ENCODE results near the gene MEGF9.

Gene MEGF9

DNA sequence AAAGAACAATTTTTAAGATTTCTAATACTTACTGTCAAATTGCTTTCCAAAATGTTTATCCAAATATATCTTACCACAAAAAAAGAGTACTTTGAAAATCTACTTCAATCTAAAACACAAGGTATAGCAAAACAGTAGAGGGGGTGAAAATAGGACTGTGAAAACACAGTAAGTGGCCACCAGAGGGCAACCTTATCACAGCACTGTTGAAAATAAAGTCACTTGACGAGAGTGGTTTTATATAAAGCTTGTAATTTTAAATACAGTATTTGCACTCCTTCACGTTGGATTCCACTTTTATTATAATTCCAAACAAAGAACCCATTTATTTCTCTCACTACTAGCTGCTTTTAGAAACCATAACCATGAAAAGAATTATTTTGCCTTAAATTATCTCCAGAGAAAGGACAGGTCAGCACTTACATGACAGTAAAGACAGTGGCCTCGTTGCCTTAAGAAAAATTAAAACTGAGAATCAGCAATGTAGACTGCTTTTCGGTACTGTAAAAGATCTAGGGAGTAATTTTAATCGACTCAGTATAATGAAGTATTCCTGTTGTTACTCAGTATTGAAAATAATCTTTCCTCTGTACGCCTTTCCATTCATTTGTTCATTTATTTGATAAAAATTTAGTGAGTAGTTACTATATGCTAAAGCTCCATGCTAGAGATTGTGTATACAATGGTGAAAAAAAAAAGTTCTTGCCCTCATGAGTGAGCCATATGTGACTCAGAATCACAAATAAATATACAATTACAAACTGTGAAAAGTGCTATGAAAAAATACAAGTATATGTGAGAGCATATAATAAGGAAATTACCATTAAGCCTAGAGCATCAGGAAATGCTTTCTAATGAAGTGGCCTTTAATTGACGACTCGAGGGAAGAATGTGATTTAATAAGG is 94.3 kb downstream of the MEGF9 start:
- H3K36me3 ChIP-seq (ENCODE audit: control insufficient read depth, insufficient read depth, low read length, severe bottlenecking): peaks cover 23% of the 10 kb centered on the region
- no peak overlapping the region for H3K4me3 ChIP-seq (ENCODE audit: low read length)
- peak; percentile 87 for DNase-seq (ENCODE audit: low read depth)
- H3K4me1 ChIP-seq (ENCODE audit: control insufficient read depth, insufficient read depth, low read length): peaks cover 19% of the 10 kb centered on the region
- H3K27me3 ChIP-seq (replicated peaks; ENCODE audit: control insufficient read depth, insufficient read depth, low read length): no peaks in the 10 kb centered on the region
- H3K9ac ChIP-seq (ENCODE audit: low read length): peak overlapping the region; percentile 5
- H3K9me3 ChIP-seq (ENCODE audit: control insufficient read depth, low read length): no peaks in the 10 kb centered on the region

GRCh38 chr9:120616966-120617935 is 97.0 kb downstream of the MEGF9 start:
- Histone ChIP-seq H3K9ac (ENCODE audit: low read length) (peak overlapping the region; percentile 7), H3K27me3 (replicated peaks; ENCODE audit: control insufficient read depth, insufficient read depth, low read length) (no peaks in the 10 kb centered on the region), H3K36me3 (ENCODE audit: control insufficient read depth, insufficient read depth, low read length, severe bottlenecking) (peaks cover 30% of the 10 kb centered on the region), H3K4me3 (ENCODE audit: low read length) (no peak overlapping the region), H3K9me3 (ENCODE audit: control insufficient read depth, low read length) (no peaks in the 10 kb centered on the region), H3K4me1 (ENCODE audit: control insufficient read depth, insufficient read depth, low read length) (peaks cover 16% of the 10 kb centered on the region)
- DNase-seq (ENCODE audit: low read depth): peak; percentile 56

- Histone ChIP-seq H3K36me3 (ENCODE audit: control insufficient read depth, insufficient read depth, low read length, severe bottlenecking) (peaks cover 44% of the 10 kb centered on the region), H3K27me3 (replicated peaks; ENCODE audit: control insufficient read depth, insufficient read depth, low read length) (no peaks in the 10 kb centered on the region), H3K9ac (ENCODE audit: low read length) (no peak overlapping the region), H3K9me3 (ENCODE audit: control insufficient read depth, low read length) (no peaks in the 10 kb centered on the region), H3K4me1 (ENCODE audit: control insufficient read depth, insufficient read depth, low read length) (peaks cover 7% of the 10 kb centered on the region), H3K4me3 (ENCODE audit: low read length) (no peak overlapping the region)
- no peak for DNase-seq (ENCODE audit: low read depth)
Measured at GRCh38 chr9:120612218-120612617, 102.1 kb downstream of the MEGF9 start.

DNA sequence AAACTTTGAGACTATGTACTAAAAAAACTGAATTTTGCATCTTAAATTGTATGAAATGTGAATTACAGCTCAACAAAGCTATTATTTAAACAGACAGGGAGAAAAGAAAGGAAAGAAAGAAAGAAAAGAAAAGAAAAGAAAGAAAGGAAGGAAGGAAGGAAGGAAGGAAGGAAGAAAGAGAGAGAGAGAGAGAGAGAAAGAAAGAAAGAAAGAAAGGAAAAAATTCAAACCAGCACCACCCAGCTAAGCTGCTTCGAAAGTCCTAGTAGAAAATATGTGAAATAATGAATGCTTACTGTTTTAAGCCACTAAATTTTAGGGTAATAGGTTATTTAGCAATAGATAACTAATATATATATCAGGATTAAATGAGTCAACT is 102.6 kb downstream of the MEGF9 start:
- peaks cover 1% of the 10 kb centered on the region for H3K4me1 ChIP-seq (ENCODE audit: control insufficient read depth, insufficient read depth, low read length)
- H3K4me3 ChIP-seq (ENCODE audit: low read length): no peak overlapping the region
- peaks cover 47% of the 10 kb centered on the region for H3K36me3 ChIP-seq (ENCODE audit: control insufficient read depth, insufficient read depth, low read length, severe bottlenecking)
- H3K9ac ChIP-seq (ENCODE audit: low read length): no peak overlapping the region
- no peaks in the 10 kb centered on the region for H3K9me3 ChIP-seq (ENCODE audit: control insufficient read depth, low read length)
- H3K27me3 ChIP-seq (replicated peaks; ENCODE audit: control insufficient read depth, insufficient read depth, low read length): no peaks in the 10 kb centered on the region
- DNase-seq (ENCODE audit: low read depth): no peak

- no peak for DNase-seq (ENCODE audit: low read depth)
Measured at GRCh38 chr9:120610975-120611689, 103.1 kb downstream of the MEGF9 start.

GRCh38 chr9:120609636-120610035 is 104.6 kb downstream of the MEGF9 start:
- H3K36me3 ChIP-seq (ENCODE audit: control insufficient read depth, insufficient read depth, low read length, severe bottlenecking): peaks cover 63% of the 10 kb centered on the region
- H3K4me3 ChIP-seq (ENCODE audit: low read length): no peak overlapping the region
- no peak for DNase-seq (ENCODE audit: low read depth)
- H3K9ac ChIP-seq (ENCODE audit: low read length): no peak overlapping the region
- no peaks in the 10 kb centered on the region for H3K4me1 ChIP-seq (ENCODE audit: control insufficient read depth, insufficient read depth, low read length)
- no peaks in the 10 kb centered on the region for H3K9me3 ChIP-seq (ENCODE audit: control insufficient read depth, low read length)
- no peaks in the 10 kb centered on the region for H3K27me3 ChIP-seq (replicated peaks; ENCODE audit: control insufficient read depth, insufficient read depth, low read length)

More at GRCh38 chr9:120610975-120611689, 103.1 kb downstream of the MEGF9 start:
- Histone ChIP-seq H3K4me1 (ENCODE audit: control insufficient read depth, insufficient read depth, low read length) (no peaks in the 10 kb centered on the region), H3K27me3 (replicated peaks; ENCODE audit: control insufficient read depth, insufficient read depth, low read length) (no peaks in the 10 kb centered on the region), H3K9ac (ENCODE audit: low read length) (no peak overlapping the region), H3K4me3 (ENCODE audit: low read length) (no peak overlapping the region), H3K36me3 (ENCODE audit: control insufficient read depth, insufficient read depth, low read length, severe bottlenecking) (peaks cover 52% of the 10 kb centered on the region), H3K9me3 (ENCODE audit: control insufficient read depth, low read length) (no peaks in the 10 kb centered on the region)

- Histone ChIP-seq H3K9me3 (ENCODE audit: control insufficient read depth, low read length) (no peaks in the 10 kb centered on the region), H3K4me3 (ENCODE audit: low read length) (no peak overlapping the region), H3K36me3 (ENCODE audit: control insufficient read depth, insufficient read depth, low read length, severe bottlenecking) (peaks cover 62% of the 10 kb centered on the region), H3K9ac (ENCODE audit: low read length) (no peak overlapping the region), H3K27me3 (replicated peaks; ENCODE audit: control insufficient read depth, insufficient read depth, low read length) (no peaks in the 10 kb centered on the region), H3K4me1 (ENCODE audit: control insufficient read depth, insufficient read depth, low read length) (no peaks in the 10 kb centered on the region)
- DNase-seq (ENCODE audit: low read depth): no peak
Measured at GRCh38 chr9:120608421-120608820, 105.8 kb downstream of the MEGF9 start.

DNA sequence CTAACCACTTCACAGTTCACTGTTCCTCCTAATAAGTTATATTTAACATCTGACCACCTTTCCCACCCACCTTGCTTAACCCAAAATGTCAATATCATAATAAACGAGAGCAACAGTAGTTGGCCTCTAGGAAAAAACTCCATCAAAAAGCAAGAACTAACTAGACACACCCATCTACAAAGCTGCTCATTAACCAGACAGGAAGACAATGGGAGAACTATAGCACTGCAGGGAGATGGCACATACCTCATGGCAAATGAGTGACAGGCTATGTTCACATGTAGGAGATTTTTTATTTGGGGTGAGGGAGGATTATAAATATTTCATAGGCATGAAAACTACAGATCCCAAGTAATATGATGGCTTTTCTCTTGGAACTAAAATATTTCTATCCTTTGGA is 110.7 kb downstream of the MEGF9 start:
- Histone ChIP-seq H3K36me3 (ENCODE audit: control insufficient read depth, insufficient read depth, low read length, severe bottlenecking) (peaks cover 41% of the 10 kb centered on the region), H3K9me3 (ENCODE audit: control insufficient read depth, low read length) (no peaks in the 10 kb centered on the region), H3K9ac (ENCODE audit: low read length) (no peak overlapping the region), H3K4me3 (ENCODE audit: low read length) (no peak overlapping the region), H3K27me3 (replicated peaks; ENCODE audit: control insufficient read depth, insufficient read depth, low read length) (no peaks in the 10 kb centered on the region), H3K4me1 (ENCODE audit: control insufficient read depth, insufficient read depth, low read length) (no peaks in the 10 kb centered on the region)
- DNase-seq (ENCODE audit: low read depth): no peak

DNA sequence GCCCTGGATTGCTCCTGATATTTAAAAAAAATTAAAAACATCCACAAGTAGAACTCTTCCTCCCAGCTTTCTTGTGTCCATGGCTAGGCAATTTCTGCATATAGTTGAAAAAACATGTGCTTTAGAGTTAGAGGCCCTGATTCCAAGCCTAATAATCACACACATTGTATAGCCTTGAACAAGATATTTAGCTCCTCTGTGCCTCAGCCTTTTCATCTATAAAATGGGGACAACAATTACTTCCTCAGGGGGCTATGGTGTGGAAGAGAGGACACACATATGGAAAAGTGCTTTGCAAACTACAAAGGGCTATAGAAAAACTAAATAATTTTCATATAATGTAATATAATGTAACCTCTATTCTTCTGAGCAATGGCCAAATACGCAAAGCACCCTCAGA is 111.3 kb downstream of the MEGF9 start:
- Histone ChIP-seq H3K27me3 (replicated peaks; ENCODE audit: control insufficient read depth, insufficient read depth, low read length) (no peaks in the 10 kb centered on the region), H3K4me1 (ENCODE audit: control insufficient read depth, insufficient read depth, low read length) (no peaks in the 10 kb centered on the region), H3K4me3 (ENCODE audit: low read length) (no peak overlapping the region), H3K9me3 (ENCODE audit: control insufficient read depth, low read length) (no peaks in the 10 kb centered on the region), H3K36me3 (ENCODE audit: control insufficient read depth, insufficient read depth, low read length, severe bottlenecking) (peaks cover 38% of the 10 kb centered on the region), H3K9ac (ENCODE audit: low read length) (no peak overlapping the region)
- DNase-seq (ENCODE audit: low read depth): no peak

DNA sequence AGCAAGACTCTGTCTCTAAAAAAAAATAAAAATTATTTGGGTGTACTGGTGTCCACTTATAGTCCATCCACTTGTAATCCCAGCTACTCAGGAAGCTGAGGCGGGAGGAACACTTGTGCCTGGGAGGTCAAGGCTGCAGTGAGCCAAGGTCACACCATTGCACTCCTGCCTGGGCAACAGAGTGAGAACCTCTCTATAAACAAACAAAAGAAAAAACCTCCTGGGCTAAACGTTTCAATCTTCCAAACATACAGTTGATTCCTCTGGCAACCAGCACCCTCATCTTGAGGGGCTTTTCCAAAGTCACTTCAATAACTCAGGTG is 120.4 kb downstream of the MEGF9 start:
- no peaks in the 10 kb centered on the region for H3K36me3 ChIP-seq (ENCODE audit: control insufficient read depth, insufficient read depth, low read length, severe bottlenecking)
- DNase-seq (ENCODE audit: low read depth): no peak
- H3K9ac ChIP-seq (ENCODE audit: low read length): no peak overlapping the region
- H3K9me3 ChIP-seq (ENCODE audit: control insufficient read depth, low read length): no peaks in the 10 kb centered on the region
- H3K4me1 ChIP-seq (ENCODE audit: control insufficient read depth, insufficient read depth, low read length): no peaks in the 10 kb centered on the region
- H3K4me3 ChIP-seq (ENCODE audit: low read length): no peak overlapping the region
- no peaks in the 10 kb centered on the region for H3K27me3 ChIP-seq (replicated peaks; ENCODE audit: control insufficient read depth, insufficient read depth, low read length)
